Uterus (tissue), 4 donors: ENCODE data around the gene CBLIF. TPM values are rescaled to one million over a fixed set of nuclear protein-coding genes. Genes with fewer than 3 reads are reported as not detected.
"Not testable (repeated sequence)": the region's sequence is repeated elsewhere in the genome, so short reads cannot be mapped to it uniquely, and the experiment has no call there.

Experiments
- DNase-seq, 2 donors: peaks; one replicate each; pipeline ENCODE4 v3.0.0-alpha.2; 2019 to 2020
- H3K27ac ChIP-seq, 2 donors: fragments of 200-600 bp; sonication (generic); 1 replicate in 1 of 2; 2 replicates in 1 of 2; pipeline ENCODE4 v1.5.1; 2016 to 2018
- H3K27me3 ChIP-seq, 2 donors: fragments of 200-600 bp; sonication (generic); one replicate each; pipeline ENCODE4 v1.5.1; 2018 to 2019; ENCODE audit warnings: control low read depth in 1 of 2
- H3K36me3 ChIP-seq, 2 donors: fragments of 200-600 bp; sonication (generic); one replicate each; pipeline ENCODE4 v1.5.1; 2019; ENCODE audit warnings: control low read depth in 1 of 2
- H3K4me1 ChIP-seq, 2 donors: fragments of 200-600 bp; sonication (generic); one replicate each; pipeline ENCODE4 v1.5.1; 2018 to 2019; ENCODE audit warnings: control low read depth in 1 of 2
- H3K4me3 ChIP-seq, 2 donors: fragments of 200-600 bp; sonication (generic); 1 replicate in 1 of 2; 2 replicates in 1 of 2; pipeline ENCODE4 v1.5.1; 2018 to 2019; ENCODE audit warnings: mild to moderate bottlenecking in 1 of 2
- H3K9me3 ChIP-seq, 2 donors: fragments of 200-600 bp; sonication (generic); one replicate each; pipeline ENCODE4 v1.5.1; 2019; ENCODE audit warnings: control low read depth in 1 of 2
- CTCF ChIP-seq, 4 experiments: fragments of 200-600 bp in 2 of 4; fragments of 450-650 bp in 2 of 4; sonication (generic) in 2 of 4; IDR thresholded peaks; one replicate each; pipeline ENCODE4 v1.5.1; 2016 to 2019; ENCODE audit warnings: antibody characterized with exemption in 4 of 4, mild to moderate bottlenecking in 2 of 4, moderate library complexity in 1 of 4
- POLR2A ChIP-seq, 2 donors: fragments of 450-650 bp; IDR thresholded peaks; one replicate each; pipeline ENCODE4 v1.6.1; 2016; ENCODE audit warnings: antibody characterized with exemption in 2 of 2, mild to moderate bottlenecking in 1 of 2, moderate library complexity in 1 of 2
- intact Hi-C: fragments of 100-400 bp; cut with DNase I; formaldehyde crosslinking; loops from one replicate; pipeline ENCODE4 v1.15.1; 2023; ENCODE audit warnings: low total_unique reads
- total RNA-seq, 4 donors: library from RNA; depleted of rRNA in 3 of 4; stranded (reverse); fragments of >200 nt in 3 of 4; gene quantifications; one replicate each; pipeline versions ENCODE4 v1.1.0 to v1.2.4, GENCODE V29; 2014 to 2023
- donor health status: DM: yes; HTN: yes; CAD: no.

Gene CBLIF
- total RNA-seq, 4 donors from 2014 or later: not detected

DNA sequence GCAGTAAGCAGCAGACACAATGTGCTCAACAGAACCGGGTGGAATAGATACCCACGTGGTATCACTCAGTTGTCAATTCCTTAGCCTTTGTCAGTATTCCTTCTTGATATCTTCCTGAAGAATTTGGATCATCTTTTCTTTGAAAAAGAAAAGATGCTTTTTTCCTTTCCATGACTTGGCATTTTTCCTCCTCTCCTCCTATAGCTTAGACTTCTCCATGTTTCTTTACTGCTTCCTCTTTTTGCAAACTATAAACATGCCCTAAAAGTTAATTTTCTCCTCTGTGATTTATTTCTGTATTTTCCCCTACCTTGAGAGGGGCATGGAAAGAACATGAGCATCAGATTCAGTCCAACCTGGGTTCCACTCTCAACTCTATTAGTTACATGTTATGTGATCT lies 11.7 kb downstream of the CBLIF start:
- H3K36me3 ChIP-seq: no peaks in the 10 kb centered on the region
- no peaks in the 10 kb centered on the region for H3K4me1 ChIP-seq
- H3K27me3 ChIP-seq: no peaks in the 10 kb centered on the region
- intact Hi-C loops: no loop called here
- DNase-seq: no peak
- H3K9me3 ChIP-seq: no peaks in the 10 kb centered on the region
- H3K27ac ChIP-seq: no peak overlapping the region
- no peak overlapping the region for H3K4me3 ChIP-seq
- TF ChIP-seq CTCF (IDR thresholded peaks at IDR 0.05): no peak
- TF ChIP-seq POLR2A (IDR thresholded peaks at IDR 0.05): no peak

DNA sequence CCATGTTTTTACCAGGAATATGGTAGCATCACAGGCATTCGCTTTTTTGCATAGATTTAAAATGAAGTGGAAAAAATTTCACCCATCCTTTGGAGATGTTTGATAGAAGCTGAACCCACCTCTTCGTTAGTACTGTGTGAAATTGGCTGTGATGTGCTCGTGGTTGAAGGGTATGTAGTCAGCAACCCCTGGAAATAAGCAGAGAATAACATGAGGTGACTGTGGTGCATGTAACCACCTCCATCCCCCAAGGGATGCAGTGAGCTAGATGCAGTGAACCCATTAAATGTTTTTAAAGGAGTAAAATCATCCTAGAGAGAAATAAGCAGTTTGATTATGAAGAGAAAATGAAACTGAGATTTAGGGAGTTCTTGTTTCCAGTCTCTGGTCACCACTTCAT lies 15.9 kb downstream of the CBLIF start:
- H3K4me3 ChIP-seq: no peak overlapping the region
- H3K4me1 ChIP-seq: no peaks in the 10 kb centered on the region
- no peak for DNase-seq
- no peak overlapping the region for H3K27ac ChIP-seq
- TF ChIP-seq POLR2A (IDR thresholded peaks at IDR 0.05) (no peak), CTCF (IDR thresholded peaks at IDR 0.05) (no peak)
- no peaks in the 10 kb centered on the region for H3K9me3 ChIP-seq
- intact Hi-C loops: no loop called here
- no peaks in the 10 kb centered on the region for H3K36me3 ChIP-seq
- H3K27me3 ChIP-seq: no peaks in the 10 kb centered on the region

DNA sequence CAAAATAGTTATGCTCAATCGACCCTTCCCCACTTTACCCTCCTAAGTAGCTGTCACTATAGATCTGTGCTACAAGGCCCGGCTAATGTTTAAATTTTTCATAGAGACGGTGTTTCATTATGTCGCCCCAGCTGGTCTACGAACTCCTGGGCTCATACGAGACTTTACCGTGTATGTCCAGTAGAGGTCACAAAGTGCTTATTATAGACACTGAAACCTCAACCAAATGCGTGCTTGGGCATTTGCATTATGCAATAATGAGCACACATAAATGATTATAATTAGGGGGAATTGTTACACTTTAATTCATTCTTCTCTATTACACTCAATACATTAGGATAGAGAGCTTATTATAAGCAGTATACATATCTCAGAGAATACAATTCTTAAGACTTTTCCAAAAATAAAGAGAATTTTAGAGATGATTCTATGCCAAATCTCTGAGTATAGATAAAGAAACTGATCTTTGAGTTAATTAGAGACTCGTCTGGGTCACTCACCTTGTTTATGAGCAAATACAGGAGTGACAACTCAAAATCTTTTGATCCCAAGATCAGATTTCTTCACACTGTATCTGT lies 22.2 kb downstream of the CBLIF start:
- Histone ChIP-seq H3K4me1 (no peaks in the 10 kb centered on the region), H3K9me3 (no peaks in the 10 kb centered on the region), H3K27me3 (no peaks in the 10 kb centered on the region), H3K27ac (no peak overlapping the region), H3K36me3 (no peaks in the 10 kb centered on the region), H3K4me3 (no peak overlapping the region)
- peak; percentile 21 to 49 (median 37) for TF ChIP-seq CTCF (IDR thresholded peaks at IDR 0.05)
- no peak for TF ChIP-seq POLR2A (IDR thresholded peaks at IDR 0.05)
- DNase-seq: no peak
- intact Hi-C loops: no loop called here

DNA sequence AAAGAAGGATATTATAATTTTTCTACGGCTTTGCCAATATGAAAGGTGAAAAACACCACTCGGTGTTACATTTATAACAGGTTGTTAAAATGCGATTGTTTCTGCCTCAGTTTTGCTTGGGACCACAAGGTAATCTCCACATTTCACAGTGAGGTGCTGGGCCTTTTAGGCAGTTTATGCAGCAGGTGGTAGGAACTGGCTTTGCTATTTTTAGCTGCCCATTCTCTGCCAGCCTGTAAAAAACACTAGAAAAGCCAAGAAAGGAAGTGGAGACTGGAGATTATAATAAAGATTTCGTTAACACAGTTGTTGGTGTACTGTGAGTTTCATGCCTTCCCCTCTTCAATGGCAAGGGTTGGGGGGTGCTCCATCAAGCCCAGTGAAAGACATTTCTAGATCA lies 26.7 kb downstream of the CBLIF start:
- TF ChIP-seq CTCF (IDR thresholded peaks at IDR 0.05) (no peak), POLR2A (IDR thresholded peaks at IDR 0.05) (no peak)
- Histone ChIP-seq H3K36me3 (no peaks in the 10 kb centered on the region), H3K4me3 (no peak overlapping the region), H3K9me3 (no peaks in the 10 kb centered on the region), H3K27me3 (no peaks in the 10 kb centered on the region), H3K4me1 (no peaks in the 10 kb centered on the region), H3K27ac (no peak overlapping the region)
- DNase-seq: no peak
- intact Hi-C loops: no loop called here

DNA sequence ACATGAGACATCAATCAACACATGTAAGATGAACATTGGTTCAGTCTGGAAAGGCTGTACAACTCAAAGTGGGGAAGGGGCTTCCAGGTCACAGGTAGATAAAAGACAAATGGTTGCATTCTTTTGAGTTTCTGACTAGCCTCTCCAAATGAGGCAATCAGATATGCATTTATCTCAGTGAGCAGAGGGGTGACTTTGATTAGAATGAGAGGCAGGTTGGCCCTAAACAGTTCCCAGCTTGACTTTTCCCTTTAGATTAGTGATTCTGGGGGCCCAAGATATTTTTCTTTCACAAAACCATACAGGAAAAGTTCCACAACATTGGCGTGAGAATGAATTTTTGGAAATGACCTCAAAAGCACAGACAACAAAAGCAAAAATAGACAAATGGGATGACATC lies 28.9 kb downstream of the CBLIF start:
- H3K4me1 ChIP-seq, H3K9me3 ChIP-seq, H3K4me3 ChIP-seq, H3K27ac ChIP-seq, DNase-seq, H3K36me3 ChIP-seq, intact Hi-C loops, H3K27me3 ChIP-seq: not testable (repeated sequence)

- TF ChIP-seq POLR2A (IDR thresholded peaks at IDR 0.05): no peak
- no peak for TF ChIP-seq CTCF (IDR thresholded peaks at IDR 0.05)
- Histone ChIP-seq H3K36me3 (no peaks in the 10 kb centered on the region), H3K27me3 (no peaks in the 10 kb centered on the region), H3K4me1 (no peaks in the 10 kb centered on the region), H3K27ac (no peak overlapping the region), H3K4me3 (no peak overlapping the region), H3K9me3 (no peaks in the 10 kb centered on the region)
- no peak for DNase-seq
- intact Hi-C loops: no loop called here
These were observed 29.5 kb downstream of the CBLIF start for GRCh38 chr11:59815754-59816153.
